HG02943 (cell line): Measurements from ENCODE around the gene LYZL1.
"Not testable (repeated sequence)": the region's sequence is repeated elsewhere in the genome, so short reads cannot be mapped to it uniquely, and the experiment has no call there.

Experiments
- ATAC-seq: cut with Tn5 transposase; IDR thresholded peaks from one replicate; pipeline ENCODE4 v1.9.1; 2021; ENCODE audit warnings: mild to moderate bottlenecking, low read depth, moderate library complexity; ENCODE audit not compliant: unreplicated experiment

The LYZL1 gene

DNA sequence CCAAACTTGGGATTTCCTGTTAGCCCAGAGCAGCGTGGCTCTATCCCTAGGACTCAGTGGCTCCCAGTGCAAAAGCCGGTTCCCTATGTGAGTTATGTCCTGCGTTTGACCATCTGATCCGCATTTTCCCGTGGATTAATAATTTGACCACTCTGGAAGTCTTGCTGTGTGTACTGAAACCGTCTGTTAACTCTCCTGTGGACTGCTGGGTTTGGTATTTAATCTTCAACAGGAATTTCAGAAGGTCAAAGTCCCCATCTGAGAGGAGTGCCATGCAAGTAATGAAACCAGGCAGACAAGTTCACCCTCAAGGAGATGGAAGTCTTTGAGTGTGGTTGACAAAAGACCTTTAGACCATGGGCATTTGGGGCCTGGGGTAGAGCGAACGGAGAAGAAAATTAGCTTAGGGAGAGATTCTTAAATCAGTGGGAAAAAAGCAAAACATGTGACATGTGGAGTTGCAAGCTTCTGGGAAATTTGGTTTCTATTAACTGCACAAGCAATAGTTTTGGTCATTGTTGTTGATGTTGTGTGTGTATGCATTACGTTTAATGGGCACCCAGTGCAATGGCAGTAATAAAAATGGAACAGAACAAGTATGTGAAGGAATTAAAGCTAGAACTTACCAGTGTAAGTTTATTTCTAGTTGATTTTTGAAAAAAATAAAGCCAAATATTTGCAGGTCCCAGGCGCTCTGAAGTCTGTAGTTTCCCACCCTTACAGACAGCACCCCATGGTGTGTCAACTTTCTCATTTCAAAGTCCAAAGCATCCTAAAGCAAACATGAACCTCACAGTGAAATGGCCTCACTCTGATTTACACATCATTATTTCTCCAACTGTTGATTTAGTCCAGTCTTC is 38.2 kb downstream of the LYZL1 start:
- ATAC-seq = no peak

DNA sequence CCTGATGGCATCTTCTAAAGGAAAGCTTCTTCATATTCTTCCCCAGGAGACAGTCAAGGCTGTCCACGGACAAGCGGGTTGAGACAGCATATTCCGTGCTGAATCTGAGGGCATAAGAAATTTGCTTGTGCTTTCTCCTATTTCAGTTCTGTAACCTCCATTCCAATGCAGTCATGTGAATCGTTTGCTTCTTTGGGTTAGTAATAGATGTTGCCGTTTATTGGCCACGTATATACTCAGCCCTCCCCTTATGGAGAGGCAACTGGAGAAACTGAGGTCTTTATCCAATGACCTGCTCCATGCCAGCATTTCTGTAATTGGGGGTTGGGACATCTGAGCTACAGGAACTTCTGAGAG is 38.9 kb downstream of the LYZL1 start:
- ATAC-seq = no peak

DNA sequence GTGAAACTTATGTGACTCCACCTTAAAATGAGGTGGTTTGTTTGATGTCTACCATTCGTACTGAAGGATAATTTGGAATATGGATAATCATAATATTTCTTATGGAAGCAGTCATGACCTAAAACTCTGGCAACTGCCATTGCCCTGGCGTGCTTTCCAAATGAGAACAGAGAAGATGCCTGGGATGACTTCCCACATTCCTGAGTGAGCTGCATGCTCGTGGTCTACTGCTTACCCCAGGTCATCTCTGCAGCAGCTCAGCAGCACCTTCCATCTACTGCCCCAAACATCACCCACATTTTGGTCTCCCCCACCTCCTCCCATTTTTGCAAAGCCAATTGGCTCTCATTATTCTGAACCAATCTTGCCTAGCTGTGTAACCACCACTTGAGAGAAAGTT is 40.1 kb downstream of the LYZL1 start:
- ATAC-seq = no peak

DNA sequence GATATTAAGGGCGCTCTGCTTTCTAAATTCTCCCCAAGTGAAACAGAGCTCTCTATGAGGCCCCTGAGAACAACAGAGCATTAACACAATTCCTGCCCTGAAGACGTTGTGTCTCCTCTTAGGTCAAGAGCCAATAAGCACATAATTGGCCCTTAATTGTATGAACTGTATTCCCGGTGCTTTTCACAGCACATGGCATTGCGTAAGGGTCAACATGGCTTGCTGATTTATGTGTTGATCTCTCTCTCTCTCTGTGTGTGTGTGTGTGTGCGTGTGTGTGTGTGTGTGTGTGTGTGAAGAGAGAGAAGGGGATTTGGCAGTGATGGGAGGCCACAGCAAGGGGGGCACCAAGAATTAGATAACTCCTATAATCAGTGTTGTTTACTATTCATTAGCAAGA is 40.5 kb downstream of the LYZL1 start:
- no peak for ATAC-seq

DNA sequence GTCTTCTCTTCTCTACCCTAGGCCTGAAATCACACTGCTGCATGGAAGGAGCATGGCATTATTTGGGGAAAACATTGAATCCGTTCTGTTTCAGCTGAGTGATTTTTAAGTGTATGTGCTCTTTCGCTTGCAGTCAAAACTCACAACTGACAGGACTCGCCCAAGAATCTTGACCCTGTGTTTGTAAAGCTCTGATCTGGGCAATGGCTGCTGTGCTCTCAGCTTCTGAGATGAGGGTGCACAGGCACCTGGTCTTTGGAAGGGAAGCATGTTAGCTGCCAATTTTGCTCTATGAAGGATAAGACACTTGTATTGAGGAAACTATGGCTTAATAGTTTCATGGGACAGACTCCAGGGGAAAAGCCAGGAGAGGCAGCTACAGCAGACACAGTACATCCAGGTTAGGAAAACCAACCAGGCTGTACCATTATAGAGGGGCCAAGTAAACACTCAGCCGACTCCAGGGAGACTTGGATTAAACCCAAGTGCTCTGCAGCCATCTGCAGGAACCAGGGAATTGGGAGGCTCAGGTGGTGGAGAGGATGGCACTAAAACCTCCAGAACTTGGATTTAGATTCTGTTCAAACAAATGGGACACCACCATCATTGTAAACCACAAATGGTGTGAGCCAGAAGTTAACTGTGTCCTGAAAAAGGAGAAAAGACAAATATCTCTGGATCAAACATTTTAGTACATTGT is 43.3 kb downstream of the LYZL1 start:
- ATAC-seq = no peak

DNA sequence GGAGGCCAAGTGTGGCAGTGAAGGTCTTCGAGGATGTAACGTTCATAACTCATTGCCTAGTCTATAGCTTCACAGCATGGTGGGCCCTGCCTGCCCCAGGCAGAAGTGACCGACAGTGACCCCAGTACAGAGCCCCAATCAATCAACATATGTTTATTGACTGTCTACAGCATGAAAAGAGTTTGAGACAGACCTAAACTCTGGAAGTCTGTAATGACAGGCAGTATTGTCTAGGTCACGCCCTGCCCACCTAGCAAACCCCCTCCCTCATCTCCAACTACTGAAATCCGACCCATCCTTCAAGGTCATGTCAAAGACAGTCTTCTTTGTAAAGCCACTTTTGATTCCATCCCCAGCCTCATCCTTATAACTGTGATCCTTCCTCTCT is 43.9 kb downstream of the LYZL1 start:
- ATAC-seq = no peak

DNA sequence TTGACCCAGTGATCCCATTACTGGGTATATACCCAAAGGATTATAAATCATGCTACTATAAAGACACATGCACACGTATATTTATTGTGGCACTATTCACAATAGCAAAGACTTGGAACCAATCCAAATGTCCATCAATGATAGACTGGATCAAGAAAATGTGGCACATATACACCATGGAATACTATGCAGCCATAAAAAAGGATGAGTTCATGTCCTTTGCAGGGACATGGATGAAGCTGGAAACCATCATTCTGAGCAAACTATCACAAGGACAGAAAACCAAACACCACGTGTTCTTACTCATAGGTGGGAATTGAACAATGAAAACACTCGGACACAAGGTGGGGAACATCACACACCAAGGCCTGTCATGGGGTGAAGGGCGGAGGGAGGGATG is 48.7 kb downstream of the LYZL1 start:
- ATAC-seq = not testable (repeated sequence)

DNA sequence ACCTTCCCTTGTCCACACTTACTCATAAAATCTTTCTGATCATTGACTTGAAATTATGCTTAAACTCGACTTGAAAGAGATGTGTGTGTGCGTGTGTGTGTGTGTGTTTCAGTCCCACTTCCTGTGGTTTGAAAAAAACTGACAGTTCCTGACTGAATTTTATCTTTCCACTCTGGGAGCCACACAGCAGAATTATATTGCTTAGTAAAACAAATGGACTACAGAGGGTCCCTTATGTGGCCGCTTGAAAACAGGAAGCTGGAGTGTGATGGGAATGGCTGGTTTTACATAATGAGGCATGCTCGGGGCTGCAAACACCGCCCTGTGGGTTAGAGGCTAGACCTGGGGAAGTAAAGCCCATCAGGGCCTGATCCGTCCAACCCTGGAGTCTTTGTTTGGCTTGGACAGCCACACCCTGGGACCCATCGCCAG is 54.8 kb downstream of the LYZL1 start:
- ATAC-seq = no peak

DNA sequence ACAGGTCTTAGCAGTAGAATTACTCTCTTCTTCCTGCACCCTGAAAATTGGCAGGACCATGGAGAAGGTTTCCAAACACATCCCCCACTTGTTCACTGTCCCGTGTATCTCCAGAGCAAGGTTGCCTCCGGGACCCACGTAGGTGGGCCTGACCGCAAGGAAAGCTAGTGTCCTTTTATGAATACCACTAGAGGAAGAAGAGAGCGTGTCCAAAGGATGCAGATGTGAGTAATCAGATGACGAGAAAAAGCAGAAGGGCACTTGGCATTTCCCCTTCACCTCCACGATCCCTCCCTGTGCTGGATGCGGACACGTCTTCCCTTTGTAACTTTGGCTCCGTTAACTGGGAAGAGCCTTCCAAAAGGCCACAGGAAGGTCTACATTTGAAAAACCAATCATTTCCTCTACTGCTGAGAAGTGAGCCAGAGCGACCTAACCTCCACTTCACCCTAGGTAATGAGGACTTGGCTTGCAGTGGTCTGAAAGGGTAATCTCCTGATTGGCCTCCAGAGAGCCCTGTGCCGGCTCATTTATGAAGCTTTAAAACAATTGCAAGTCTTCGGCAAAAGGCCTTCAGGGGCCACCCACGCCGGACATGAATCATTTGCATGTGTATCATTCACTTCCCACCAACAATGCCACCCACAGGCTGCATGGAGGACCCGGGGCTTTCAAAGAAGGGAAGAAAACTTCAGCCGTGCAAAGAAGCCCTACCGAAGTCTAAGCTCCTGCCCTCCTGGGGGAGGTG is 55.4 kb downstream of the LYZL1 start:
- ATAC-seq = no peak

DNA sequence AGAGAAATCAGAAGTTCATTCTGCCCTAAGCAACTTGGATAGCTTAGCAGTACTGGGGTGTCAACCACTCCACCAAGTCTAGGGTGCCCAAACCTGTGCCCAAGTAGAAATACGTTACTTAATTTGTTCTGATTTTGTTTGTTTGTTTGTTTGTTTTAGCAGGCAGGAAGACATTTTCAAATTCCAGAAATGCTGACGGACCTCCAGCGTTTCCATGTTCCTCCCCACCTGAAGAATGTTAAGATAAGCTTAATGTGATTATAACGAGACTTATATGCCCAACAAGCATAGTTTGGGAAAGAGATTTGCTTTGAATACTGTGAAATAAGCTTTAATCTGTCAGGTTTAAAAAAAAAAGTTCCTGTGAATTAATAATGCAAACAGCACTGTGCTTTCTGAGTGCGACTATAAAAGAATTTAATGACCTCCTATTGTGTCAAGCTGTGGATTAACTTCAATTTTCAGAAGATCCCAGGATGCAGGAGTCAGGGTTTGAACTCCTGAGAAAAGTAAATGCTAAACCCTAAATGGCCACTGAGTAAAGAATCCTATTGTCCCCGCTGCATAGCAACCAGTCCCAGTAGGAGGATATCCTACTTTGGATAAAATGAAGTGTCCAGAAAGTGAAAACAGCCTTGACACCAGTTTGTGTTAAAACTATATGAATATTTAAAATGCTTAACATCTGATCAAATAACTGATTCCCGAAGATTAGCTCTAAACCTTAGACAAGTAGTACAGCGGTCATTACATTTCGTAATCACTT is 56.5 kb downstream of the LYZL1 start:
- no peak for ATAC-seq

DNA sequence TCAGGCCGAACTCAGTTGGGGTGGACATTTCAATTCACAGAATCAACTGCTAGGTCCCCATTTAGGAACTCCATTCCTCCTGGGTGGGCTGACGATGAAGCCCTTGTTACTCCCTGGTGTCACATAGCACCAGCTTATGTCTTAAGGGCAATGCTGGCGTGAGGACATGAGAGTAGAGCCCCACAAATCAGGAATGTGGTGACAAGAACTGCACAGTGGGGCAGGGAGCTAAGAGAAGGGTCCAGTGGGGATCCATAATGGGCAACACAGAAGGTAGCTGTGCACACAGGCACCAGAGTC is 57.0 kb downstream of the LYZL1 start:
- no peak for ATAC-seq

DNA sequence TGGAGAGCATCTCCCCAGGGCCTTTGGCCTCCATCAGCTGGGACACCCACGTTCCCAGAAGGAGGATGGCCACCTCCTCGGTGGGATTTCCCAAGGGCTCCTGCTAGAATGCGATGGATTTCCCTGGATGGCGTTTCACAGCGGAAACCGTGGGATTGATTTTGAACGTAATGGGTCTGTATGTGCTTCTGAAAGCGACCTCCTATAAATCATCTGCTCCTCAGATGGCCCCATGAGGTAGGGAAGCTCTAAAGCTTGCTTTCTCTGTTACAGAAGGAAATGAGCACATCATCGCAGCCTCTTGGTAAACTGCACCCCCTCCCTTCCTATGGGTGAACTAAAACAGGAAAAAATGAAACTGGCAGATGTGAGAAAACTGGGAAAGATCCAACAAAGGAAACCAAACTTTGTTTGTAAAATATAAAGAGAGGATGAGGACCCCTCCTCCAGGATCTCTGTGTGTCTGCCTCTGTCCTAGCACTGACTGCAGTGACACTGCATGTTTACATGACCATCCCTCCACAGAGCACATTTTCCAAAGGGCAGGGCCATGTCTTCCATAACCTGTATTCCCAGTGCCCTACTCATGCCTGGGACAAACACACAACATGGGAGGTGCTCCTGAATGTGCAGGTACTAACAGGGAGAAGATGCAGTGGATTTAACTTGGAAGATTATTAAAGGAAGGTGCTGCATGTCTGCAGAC is 57.6 kb downstream of the LYZL1 start:
- no peak for ATAC-seq

DNA sequence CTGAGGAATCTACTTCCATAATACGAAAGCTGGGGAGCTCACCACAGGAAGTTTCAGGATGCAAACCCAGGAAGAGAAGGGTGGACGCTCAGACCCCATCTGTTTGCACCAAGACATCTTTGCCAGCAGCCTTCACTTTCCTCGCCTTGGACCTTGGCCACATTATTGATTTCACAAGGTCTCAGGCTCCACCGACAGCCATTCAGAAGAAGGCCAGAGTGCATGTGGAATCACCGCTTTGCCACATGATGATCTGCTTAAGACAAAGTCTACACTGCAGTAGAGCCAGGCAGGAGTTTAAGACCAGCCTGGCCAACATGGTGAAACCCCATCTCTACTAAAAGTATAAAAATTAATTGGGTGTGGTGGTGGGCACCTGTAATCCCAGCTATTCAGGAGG is 60.0 kb downstream of the LYZL1 start:
- no peak for ATAC-seq

DNA sequence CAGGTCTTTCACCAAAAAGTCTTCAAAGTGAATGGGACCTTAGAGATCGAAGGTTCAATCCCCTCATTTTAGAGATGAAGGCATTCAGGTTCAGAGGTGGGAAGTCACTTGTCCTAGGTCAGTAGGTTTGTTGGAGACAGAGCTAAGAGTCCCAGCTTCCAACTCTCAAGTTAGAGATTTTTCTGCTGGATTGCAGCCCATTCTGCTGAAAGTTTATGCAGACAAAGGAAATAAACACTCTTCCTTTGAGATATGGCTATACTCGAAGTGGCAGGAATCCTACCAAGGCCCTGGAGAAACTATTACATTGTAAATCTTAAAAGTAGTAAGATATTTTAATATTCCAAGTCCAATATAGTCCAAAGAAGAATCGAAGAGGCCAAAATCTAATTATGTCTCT is 64.4 kb downstream of the LYZL1 start:
- ATAC-seq = no peak

DNA sequence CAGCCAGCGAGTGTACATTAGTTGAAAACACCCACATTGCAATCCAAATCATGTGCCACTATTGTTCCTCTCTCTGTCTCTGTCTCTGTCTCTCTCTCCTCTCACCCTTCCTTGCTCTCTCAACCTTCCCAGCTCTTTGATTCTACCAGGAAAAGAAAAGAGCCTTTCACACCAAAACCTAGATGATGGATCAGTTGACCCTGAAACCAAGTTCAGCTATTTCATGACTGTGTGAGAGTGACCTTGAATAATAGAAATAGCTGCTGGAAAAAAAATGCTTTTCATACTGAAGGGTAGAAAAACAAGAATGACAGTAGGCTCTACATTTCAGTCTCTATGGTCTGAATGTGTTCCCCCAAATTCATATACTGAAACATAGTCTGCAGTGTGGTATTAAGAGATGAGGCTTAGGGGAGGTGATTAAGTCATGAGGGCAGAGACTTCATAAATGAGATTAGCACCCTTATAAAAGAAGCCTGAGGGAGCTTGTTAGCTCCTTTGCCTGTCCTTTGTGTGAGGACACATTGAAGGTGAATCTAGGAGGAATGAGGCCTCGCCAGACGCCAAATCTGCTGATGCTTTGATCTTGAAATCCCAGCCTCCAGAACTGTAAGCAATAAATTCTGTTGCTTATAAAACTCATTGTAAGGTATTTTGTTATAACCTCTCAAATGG is 65.2 kb downstream of the LYZL1 start:
- no peak for ATAC-seq

DNA sequence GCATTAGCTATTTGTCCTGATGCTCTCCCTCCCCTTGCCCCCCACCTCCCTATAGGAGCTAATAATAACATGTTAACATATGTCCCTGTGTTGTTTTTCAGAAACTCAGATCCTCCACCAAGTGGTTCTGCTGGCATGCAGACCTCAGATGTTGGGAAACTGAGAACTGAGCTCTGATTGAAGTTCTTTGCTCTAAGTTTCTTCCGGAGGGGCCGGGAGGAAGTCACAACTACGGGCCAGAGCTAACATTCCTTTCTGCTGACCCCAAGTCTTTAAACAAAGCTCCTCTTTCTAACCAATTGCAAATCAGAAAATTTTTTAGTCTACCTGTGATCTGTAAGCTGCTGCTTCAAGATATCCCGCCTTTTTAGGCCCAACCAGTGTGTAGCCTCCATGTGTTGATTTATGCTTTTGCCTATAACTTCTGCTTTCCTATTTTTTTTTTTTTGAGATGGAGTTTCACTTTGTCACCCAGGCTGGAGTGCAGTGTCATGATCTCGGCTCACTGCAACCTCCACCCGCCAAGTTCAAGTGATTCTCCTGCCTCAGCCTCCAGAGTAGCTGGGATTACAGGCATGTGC is 66.6 kb downstream of the LYZL1 start:
- no peak for ATAC-seq

DNA sequence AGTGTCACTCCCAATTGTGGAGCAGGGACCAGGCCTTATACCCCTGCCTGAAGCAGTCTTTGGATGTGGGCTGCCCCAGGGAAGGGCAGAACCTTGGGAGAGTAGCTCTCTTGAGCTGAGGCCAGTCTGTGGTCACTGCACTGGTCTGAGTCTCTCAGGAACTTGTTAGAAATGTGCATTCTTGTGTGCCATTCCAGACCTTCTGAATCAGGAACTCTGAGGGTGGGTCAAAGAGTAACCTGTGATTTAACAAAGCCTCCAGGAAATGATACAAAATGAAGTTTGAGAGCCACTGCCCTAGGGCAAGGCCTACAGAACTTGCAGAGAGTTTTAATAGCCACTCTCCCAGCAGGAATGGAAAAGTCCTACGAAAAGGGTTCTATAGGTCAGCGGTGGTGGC is 68.1 kb downstream of the LYZL1 start:
- ATAC-seq = no peak

DNA sequence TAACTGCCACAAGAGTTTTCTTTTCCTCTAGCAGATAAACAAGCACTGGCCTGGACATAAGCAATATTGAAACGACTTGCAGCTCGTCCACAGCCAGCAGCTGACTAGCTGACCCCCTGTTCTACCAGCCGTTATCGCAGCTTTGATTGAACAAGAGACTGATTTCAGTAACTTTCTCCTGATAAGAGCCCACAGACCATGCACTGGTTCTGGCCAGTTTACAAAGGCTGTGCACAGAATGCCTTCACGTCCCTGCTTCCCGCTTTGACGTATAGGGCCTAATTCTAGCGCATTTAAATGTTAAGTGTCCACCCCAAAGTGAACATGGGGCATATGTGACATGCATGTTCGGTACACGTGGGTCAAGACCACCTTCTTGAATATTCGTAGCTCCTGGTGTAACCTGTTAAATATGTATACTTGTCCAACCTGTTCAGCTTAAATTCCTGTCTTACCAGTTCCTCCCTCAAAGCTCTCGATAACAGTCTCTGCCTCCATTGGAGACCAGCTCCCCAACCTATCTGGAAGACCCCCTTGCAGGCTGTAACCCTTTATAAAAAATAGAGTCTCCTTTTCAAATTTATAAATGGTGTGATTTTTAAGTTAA is 69.2 kb downstream of the LYZL1 start:
- no peak for ATAC-seq
